HL-60 (cell line): ENCODE measurements around the gene CYP4F22.
"Not testable (repeated sequence)": the region's sequence is repeated elsewhere in the genome, so short reads cannot be mapped to it uniquely, and the experiment has no call there.

Source experiments
- DNase-seq, 2 experiments: peaks; one replicate each; pipeline ENCODE4 v3.0.0-alpha.2; 2010 to 2020; ENCODE audit warnings: low read depth in 1 of 2, low spot score in 1 of 2
- H3K27ac ChIP-seq: fragments of 250-450 bp; sonication (Bioruptor Pico); replicated peaks from 2 replicates; pipeline ENCODE4 v1.5.1; 2020; ENCODE audit warnings: mild to moderate bottlenecking, moderate library complexity
- H3K27me3 ChIP-seq: fragments of 250-450 bp; sonication (Bioruptor Pico); 2 replicates; pipeline ENCODE4 v1.5.1; 2021; ENCODE audit warnings: mild to moderate bottlenecking, moderate library complexity; ENCODE audit not compliant: insufficient read depth, poor library complexity, severe bottlenecking
- H3K4me3 ChIP-seq: replicated peaks from 2 replicates; pipeline ENCODE4 v1.5.1; 2011; ENCODE audit warnings: mild to moderate bottlenecking, control low read depth, low read length; ENCODE audit not compliant: insufficient read depth
- CTCF ChIP-seq: IDR thresholded peaks from one replicate; pipeline ENCODE4 v1.5.1; 2011; ENCODE audit warnings: low read length, control low read depth, inconsistent platforms; ENCODE audit not compliant: insufficient read depth
- GABPA ChIP-seq: IDR thresholded peaks from 2 replicates; pipeline ENCODE4 v1.6.1; 2012; ENCODE audit warnings: low read depth
- POLR2AphosphoS5 ChIP-seq: IDR thresholded peaks from 2 replicates; pipeline ENCODE4 v1.6.1; 2012; ENCODE audit warnings: low read depth
- REST ChIP-seq: IDR thresholded peaks from 2 replicates; pipeline ENCODE4 v1.6.1; 2012; ENCODE audit warnings: low read depth; ENCODE audit not compliant: insufficient replicate concordance
- SPI1 ChIP-seq: IDR thresholded peaks from 2 replicates; pipeline ENCODE4 v1.6.1; 2012; ENCODE audit warnings: low read depth, mild to moderate bottlenecking, borderline replicate concordance

CYP4F22 gene

GRCh38 chr19:15529774-15530372 is 21.5 kb downstream of the CYP4F22 start:
- no peak overlapping the region for H3K4me3 ChIP-seq
- no peaks in the 10 kb centered on the region for H3K27me3 ChIP-seq
- no peak overlapping the region for H3K27ac ChIP-seq
- TF ChIP-seq CTCF (no peak), POLR2AphosphoS5 (no peak), SPI1 (no peak), GABPA (no peak), REST (no peak)
- DNase-seq, result no peak

GRCh38 chr19:15532779-15533521 is 24.6 kb downstream of the CYP4F22 start:
- Histone ChIP-seq H3K27me3 (no peaks in the 10 kb centered on the region), H3K27ac (no peak overlapping the region), H3K4me3 (no peak overlapping the region)
- peak; percentile 57 to 67 for DNase-seq
- TF ChIP-seq POLR2AphosphoS5, result no peak
- TF ChIP-seq SPI1, result peak; percentile 75
- no peak for TF ChIP-seq GABPA
- TF ChIP-seq CTCF, result no peak

GRCh38 chr19:15533522-15533830 is 25.2 kb downstream of the CYP4F22 start:
- H3K27ac ChIP-seq, H3K4me3 ChIP-seq, DNase-seq, H3K27me3 ChIP-seq: not testable (repeated sequence)

GRCh38 chr19:15534957-15535864 is 26.9 kb downstream of the CYP4F22 start:
- DNase-seq, result no peak
- H3K27ac ChIP-seq, result no peak overlapping the region
- no peak overlapping the region for H3K4me3 ChIP-seq
- TF ChIP-seq POLR2AphosphoS5 (no peak), REST (no peak), CTCF (no peak), GABPA (no peak), SPI1 (no peak)
- no peaks in the 10 kb centered on the region for H3K27me3 ChIP-seq
